ENCODE data around the gene NXPH2. TPM values are rescaled to one million over a fixed set of nuclear protein-coding genes. Genes with fewer than 3 reads are reported as not detected.

The NXPH2 gene
- total RNA-seq, 1 donor from 2014 or later, result 1.0 TPM

DNA sequence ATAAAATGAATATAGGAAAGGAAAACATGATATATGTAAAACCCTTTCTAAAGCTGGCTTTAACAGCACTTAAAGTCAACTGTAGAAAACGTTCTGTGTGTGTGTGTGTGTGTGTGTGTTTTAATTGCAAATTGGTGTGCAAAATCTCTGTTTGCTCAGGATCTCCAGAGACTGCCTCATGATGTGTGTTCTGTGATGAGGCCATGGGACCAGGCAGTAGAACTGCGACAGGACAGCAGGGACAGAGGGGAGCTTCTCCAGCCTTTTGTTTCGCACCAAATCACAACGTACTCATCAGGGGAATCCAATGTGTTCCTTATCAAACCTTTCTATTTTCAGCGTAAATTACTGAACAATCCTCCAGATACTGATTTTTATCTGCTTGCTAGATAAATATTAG lies 66.7 kb downstream of the NXPH2 start:
- Histone ChIP-seq H3K4me3 (ENCODE audit: insufficient read depth, low read depth, low read length) (no peak overlapping the region), H3K9me3 (ENCODE audit: insufficient read depth, low read depth, low read length) (no peaks in the 10 kb centered on the region), H3K79me2 (ENCODE audit: insufficient read depth, low read length) (no peaks in the 10 kb centered on the region), H3K9ac (ENCODE audit: low read length) (no peak overlapping the region), H2AFZ (ENCODE audit: low read depth, low read length) (no peak overlapping the region), H4K20me1 (ENCODE audit: insufficient read depth, low read length) (no peaks in the 10 kb centered on the region), H3K27me3 (ENCODE audit: insufficient read depth, low read length) (no peaks in the 10 kb centered on the region), H3K4me2 (ENCODE audit: low read length) (no peak overlapping the region), H3K36me3 (ENCODE audit: insufficient read depth, low read length) (no peaks in the 10 kb centered on the region), H3K4me1 (ENCODE audit: insufficient read depth, low read length) (peaks cover 8% of the 10 kb centered on the region), H3K27ac (ENCODE audit: low read depth, low read length) (no peak overlapping the region)
- Mint-ChIP-seq H3K27ac (ENCODE audit: unreplicated experiment) (no peak overlapping the region), H3K27me3 (ENCODE audit: low read depth, unreplicated experiment) (no peaks in the 10 kb centered on the region), H3K36me3 (ENCODE audit: low read depth, unreplicated experiment) (no peaks in the 10 kb centered on the region), H3K9me3 (ENCODE audit: unreplicated experiment) (no peaks in the 10 kb centered on the region), H3K4me1 (ENCODE audit: low read depth, unreplicated experiment) (peaks cover 14% of the 10 kb centered on the region), H3K4me3 (ENCODE audit: unreplicated experiment) (no peak overlapping the region)
- TF ChIP-seq, protein P1, sequence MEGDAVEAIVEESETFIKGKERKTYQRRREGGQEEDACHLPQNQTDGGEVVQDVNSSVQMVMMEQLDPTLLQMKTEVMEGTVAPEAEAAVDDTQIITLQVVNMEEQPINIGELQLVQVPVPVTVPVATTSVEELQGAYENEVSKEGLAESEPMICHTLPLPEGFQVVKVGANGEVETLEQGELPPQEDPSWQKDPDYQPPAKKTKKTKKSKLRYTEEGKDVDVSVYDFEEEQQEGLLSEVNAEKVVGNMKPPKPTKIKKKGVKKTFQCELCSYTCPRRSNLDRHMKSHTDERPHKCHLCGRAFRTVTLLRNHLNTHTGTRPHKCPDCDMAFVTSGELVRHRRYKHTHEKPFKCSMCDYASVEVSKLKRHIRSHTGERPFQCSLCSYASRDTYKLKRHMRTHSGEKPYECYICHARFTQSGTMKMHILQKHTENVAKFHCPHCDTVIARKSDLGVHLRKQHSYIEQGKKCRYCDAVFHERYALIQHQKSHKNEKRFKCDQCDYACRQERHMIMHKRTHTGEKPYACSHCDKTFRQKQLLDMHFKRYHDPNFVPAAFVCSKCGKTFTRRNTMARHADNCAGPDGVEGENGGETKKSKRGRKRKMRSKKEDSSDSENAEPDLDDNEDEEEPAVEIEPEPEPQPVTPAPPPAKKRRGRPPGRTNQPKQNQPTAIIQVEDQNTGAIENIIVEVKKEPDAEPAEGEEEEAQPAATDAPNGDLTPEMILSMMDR (IDR thresholded peaks at IDR 0.05; ENCODE audit: insufficient read depth, low read depth, low read length), result no peak
- no peak for TF ChIP-seq EZH2 (IDR thresholded peaks at IDR 0.05; ENCODE audit: insufficient read depth, low read length)
- DNase-seq (ENCODE audit: low read depth) (no peak), FAIRE-seq (no peak)

DNA sequence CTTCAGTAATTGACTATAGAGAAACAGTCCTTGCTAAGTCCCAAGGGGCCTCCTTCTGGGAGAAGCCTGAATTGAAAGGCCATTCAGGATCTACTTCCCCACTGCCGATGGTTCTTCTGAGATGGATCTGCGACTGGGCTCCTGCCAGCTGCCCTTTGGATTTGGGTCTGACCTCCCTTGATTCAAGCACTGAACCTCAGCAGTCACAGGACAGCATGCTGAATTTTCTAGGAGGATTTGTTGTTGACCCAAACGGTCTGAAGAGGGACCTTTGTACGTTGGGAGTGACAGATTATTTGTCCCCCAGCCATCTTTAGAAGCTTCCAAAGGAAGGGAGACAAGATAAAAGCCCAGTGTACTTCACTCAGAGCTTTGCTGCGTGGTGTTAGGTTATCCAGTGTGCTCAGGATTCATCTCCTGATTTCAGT lies 67.1 kb downstream of the NXPH2 start:
- H3K4me2 ChIP-seq (ENCODE audit: low read length), result no peak overlapping the region
- H3K27me3 ChIP-seq (ENCODE audit: insufficient read depth, low read length), result no peaks in the 10 kb centered on the region
- H3K27ac ChIP-seq (ENCODE audit: low read depth, low read length), result no peak overlapping the region
- FAIRE-seq, result no peak
- no peaks in the 10 kb centered on the region for H4K20me1 ChIP-seq (ENCODE audit: insufficient read depth, low read length)
- H3K79me2 ChIP-seq (ENCODE audit: insufficient read depth, low read length), result no peaks in the 10 kb centered on the region
- H3K4me1 ChIP-seq (ENCODE audit: insufficient read depth, low read length), result peaks cover 8% of the 10 kb centered on the region
- TF ChIP-seq, protein P1 (IDR thresholded peaks at IDR 0.05; ENCODE audit: insufficient read depth, low read depth, low read length), result no peak
- no peak for TF ChIP-seq EZH2 (IDR thresholded peaks at IDR 0.05; ENCODE audit: insufficient read depth, low read length)
- Mint-ChIP-seq H3K4me3 (ENCODE audit: unreplicated experiment) (no peak overlapping the region), H3K4me1 (ENCODE audit: low read depth, unreplicated experiment) (peaks cover 15% of the 10 kb centered on the region), H3K9me3 (ENCODE audit: unreplicated experiment) (no peaks in the 10 kb centered on the region), H3K27me3 (ENCODE audit: low read depth, unreplicated experiment) (no peaks in the 10 kb centered on the region), H3K27ac (ENCODE audit: unreplicated experiment) (no peak overlapping the region), H3K36me3 (ENCODE audit: low read depth, unreplicated experiment) (no peaks in the 10 kb centered on the region)
- H2AFZ ChIP-seq (ENCODE audit: low read depth, low read length), result no peak overlapping the region
- H3K4me3 ChIP-seq (ENCODE audit: insufficient read depth, low read depth, low read length), result no peak overlapping the region
- DNase-seq (ENCODE audit: low read depth), result no peak
- no peaks in the 10 kb centered on the region for H3K9me3 ChIP-seq (ENCODE audit: insufficient read depth, low read depth, low read length)
- H3K9ac ChIP-seq (ENCODE audit: low read length), result no peak overlapping the region
- no peaks in the 10 kb centered on the region for H3K36me3 ChIP-seq (ENCODE audit: insufficient read depth, low read length)

DNA sequence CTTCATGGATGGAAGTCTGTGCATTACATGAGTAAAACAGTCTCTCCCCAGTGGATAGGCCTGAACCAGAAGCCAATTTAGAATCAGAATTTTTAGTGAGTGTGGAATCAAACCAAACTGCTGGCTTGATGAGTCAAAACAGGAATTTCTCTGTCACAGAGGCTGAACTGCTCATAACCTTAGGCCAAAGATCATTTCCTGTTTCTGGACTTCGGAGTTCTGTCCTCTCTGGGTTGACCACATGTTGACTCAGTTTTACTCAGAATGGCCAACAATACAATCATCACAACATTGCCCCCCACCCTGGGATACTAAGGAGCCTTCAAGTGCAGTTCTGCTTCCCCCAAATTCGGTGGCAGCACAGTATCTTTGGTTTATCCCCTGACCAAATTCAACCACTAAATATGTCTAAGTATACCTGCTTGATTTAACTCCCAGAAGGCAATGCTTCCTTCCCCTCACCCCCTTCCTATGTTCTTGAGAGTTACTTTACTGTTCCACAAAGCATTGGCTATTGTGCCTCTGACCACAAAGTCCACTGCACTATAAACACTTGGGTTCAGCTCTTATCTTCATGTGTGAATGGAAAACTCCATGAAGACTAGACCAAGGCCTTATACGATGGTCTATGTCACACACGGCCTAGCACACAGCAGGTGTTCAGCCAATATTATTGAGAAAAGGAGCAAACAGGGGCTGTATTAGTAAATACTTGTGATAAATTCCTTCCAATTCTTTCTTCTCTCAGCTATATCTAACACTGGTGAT lies 67.8 kb downstream of the NXPH2 start:
- TF ChIP-seq, protein P1 (IDR thresholded peaks at IDR 0.05; ENCODE audit: insufficient read depth, low read depth, low read length), result no peak
- no peak for TF ChIP-seq EZH2 (IDR thresholded peaks at IDR 0.05; ENCODE audit: insufficient read depth, low read length)
- Mint-ChIP-seq H3K4me1 (ENCODE audit: low read depth, unreplicated experiment) (peaks cover 22% of the 10 kb centered on the region), H3K4me3 (ENCODE audit: unreplicated experiment) (no peak overlapping the region), H3K9me3 (ENCODE audit: unreplicated experiment) (no peaks in the 10 kb centered on the region), H3K27me3 (ENCODE audit: low read depth, unreplicated experiment) (no peaks in the 10 kb centered on the region), H3K36me3 (ENCODE audit: low read depth, unreplicated experiment) (no peaks in the 10 kb centered on the region), H3K27ac (ENCODE audit: unreplicated experiment) (no peak overlapping the region)
- Histone ChIP-seq H3K4me3 (ENCODE audit: insufficient read depth, low read depth, low read length) (no peak overlapping the region), H3K27ac (ENCODE audit: low read depth, low read length) (no peak overlapping the region), H3K9me3 (ENCODE audit: insufficient read depth, low read depth, low read length) (no peaks in the 10 kb centered on the region), H4K20me1 (ENCODE audit: insufficient read depth, low read length) (no peaks in the 10 kb centered on the region), H3K9ac (ENCODE audit: low read length) (no peak overlapping the region), H3K79me2 (ENCODE audit: insufficient read depth, low read length) (no peaks in the 10 kb centered on the region), H2AFZ (ENCODE audit: low read depth, low read length) (no peak overlapping the region), H3K4me2 (ENCODE audit: low read length) (no peak overlapping the region), H3K36me3 (ENCODE audit: insufficient read depth, low read length) (no peaks in the 10 kb centered on the region), H3K27me3 (ENCODE audit: insufficient read depth, low read length) (no peaks in the 10 kb centered on the region), H3K4me1 (ENCODE audit: insufficient read depth, low read length) (peaks cover 14% of the 10 kb centered on the region)
- FAIRE-seq (no peak), DNase-seq (ENCODE audit: low read depth) (peak; percentile 24)

All from astrocyte (in vitro differentiated cells and primary cell).